ENCODE measurements around the gene HDAC7. TPM values are rescaled to one million over a fixed set of nuclear protein-coding genes. Genes with fewer than 3 reads are reported as not detected.
A peak's percentile ranks its signal among the peaks of the same experiment; 100 is the strongest.

The HDAC7 gene
- total RNA-seq, 1 donor, result 48.9 TPM

- DNase-seq (ENCODE audit: low read depth), result peak; percentile 86
- no peak overlapping the region for H3K4me3 ChIP-seq (ENCODE audit: low read depth, low read length)
- TF ChIP-seq CTCF (IDR thresholded peaks at IDR 0.05; ENCODE audit: insufficient read depth, low read length), result peak; percentile 82
Measured at GRCh38 chr12:47837190-47838171, 17.8 kb upstream of the HDAC7 start.

- no peak for DNase-seq (ENCODE audit: low read depth)
- TF ChIP-seq CTCF (IDR thresholded peaks at IDR 0.05; ENCODE audit: insufficient read depth, low read length), result no peak
- H3K4me3 ChIP-seq (ENCODE audit: low read depth, low read length), result no peak overlapping the region
Measured at GRCh38 chr12:47835831-47836155, 16.1 kb upstream of the HDAC7 start.

DNA sequence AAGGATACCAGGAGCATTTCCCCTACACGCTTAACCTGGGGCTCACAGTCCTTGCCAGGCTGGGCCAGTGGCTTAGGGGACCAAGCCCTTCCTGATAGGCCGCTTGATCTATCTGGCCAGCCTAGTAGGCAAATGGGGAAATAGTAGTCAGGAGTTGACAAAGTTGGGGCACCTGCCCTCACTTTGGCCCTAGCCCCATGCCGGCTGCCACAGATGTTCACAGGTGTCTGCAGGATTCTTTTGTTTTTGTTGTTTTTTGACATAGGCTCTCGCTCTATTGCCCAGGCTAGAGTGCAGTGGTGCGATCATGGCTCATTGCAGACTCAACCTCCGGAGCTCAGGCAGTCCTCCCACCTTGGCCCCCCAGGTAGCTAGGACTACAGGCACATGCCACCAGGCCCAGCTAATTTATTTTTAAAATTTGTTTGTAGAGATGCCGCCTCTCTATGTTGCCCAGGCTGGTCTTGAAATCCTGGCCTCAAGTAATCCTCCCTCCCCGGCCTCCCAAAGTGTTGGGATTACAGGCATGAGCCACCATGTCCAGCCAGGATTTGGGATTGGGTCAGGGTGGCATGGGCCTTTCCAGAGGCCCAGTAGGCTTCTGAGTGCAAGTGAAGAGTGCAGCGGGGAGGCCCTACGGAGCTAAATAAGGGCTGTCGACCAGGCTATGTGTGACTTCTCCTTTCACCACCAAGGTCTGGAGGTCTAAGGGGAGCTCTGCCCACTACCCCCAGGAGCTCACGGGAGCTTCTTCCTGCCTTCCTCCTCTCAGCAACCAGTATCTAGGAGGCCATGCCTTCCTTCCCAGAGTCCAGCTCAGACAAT, 15.5 kb upstream of the HDAC7 start:
- no peak overlapping the region for H3K4me3 ChIP-seq (ENCODE audit: low read depth, low read length)
- DNase-seq (ENCODE audit: low read depth), result no peak
- TF ChIP-seq CTCF (IDR thresholded peaks at IDR 0.05; ENCODE audit: insufficient read depth, low read length), result no peak

DNA sequence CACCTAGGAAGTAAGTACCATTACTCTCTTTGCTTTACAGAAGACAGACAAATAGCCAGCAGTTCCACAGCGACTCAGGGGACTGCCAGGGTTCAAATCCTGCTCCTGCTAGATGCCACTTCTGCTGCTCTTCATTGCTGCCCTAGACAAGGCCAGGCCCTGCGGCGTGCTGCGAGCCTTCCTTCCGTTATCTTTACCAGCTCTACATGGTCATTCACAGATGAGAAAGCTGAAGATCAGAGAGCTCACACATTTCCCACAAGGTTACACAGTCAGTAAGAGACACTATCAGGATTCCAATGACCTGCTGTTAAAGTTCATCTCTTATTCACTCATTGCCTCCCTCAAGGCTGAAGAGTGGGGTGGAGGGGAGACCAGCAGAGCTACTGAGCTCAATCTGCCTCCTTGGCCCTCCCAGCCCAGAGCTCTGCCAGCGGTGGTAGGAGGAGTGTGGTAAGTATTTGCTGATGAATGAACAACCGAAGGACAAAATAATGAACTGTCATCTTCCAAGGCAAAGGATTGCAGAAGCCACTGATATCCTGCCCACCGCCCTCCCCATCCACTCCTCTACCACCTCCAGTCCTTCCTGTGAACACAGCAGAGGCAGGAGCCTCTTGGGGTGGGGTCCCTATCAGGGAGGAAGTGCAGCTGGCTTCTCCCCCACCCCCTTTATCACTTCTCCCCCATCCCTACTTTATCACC, 14.6 kb upstream of the HDAC7 start:
- no peak overlapping the region for H3K4me3 ChIP-seq (ENCODE audit: low read depth, low read length)
- no peak for DNase-seq (ENCODE audit: low read depth)
- TF ChIP-seq CTCF (IDR thresholded peaks at IDR 0.05; ENCODE audit: insufficient read depth, low read length), result no peak

DNA sequence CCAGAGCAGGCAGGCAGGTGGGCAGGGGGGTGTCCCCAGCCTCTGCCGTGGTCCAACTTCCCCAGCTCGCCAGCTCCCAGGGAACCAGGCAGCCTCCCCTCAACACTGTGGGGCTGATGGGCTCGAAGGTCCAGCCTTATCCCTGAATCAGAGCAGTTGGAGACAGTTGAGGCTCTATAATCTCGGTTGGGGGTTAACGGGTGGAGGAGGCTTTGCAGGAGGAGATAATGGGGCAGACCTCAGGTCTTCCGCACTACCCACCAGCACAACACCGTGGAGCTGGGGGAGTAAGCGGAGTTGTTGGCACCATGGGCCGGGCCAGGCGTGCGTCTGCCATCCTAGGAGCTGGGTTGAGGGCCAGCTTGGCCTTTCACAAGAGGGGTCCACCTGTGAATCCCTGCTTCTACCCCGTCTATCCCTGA, 13.9 kb upstream of the HDAC7 start:
- no peak for TF ChIP-seq CTCF (IDR thresholded peaks at IDR 0.05; ENCODE audit: insufficient read depth, low read length)
- no peak overlapping the region for H3K4me3 ChIP-seq (ENCODE audit: low read depth, low read length)
- no peak for DNase-seq (ENCODE audit: low read depth)

- no peak overlapping the region for H3K4me3 ChIP-seq (ENCODE audit: low read depth, low read length)
- no peak for DNase-seq (ENCODE audit: low read depth)
- TF ChIP-seq CTCF (IDR thresholded peaks at IDR 0.05; ENCODE audit: insufficient read depth, low read length), result no peak
Measured at GRCh38 chr12:47832263-47832933, 12.7 kb upstream of the HDAC7 start.
